Spleen (tissue), 7 donors: ENCODE measurements around the gene MYLK2.
"Not testable (repeated sequence)": the region's sequence is repeated elsewhere in the genome, so short reads cannot be mapped to it uniquely, and the experiment has no call there.

ENCODE experiments used
- POLR2A ChIP-seq, 3 donors: fragments of 450-650 bp; IDR thresholded peaks; one replicate each; pipeline ENCODE4 v1.5.1; 2017; ENCODE audit warnings: antibody characterized with exemption in 3 of 3, mild to moderate bottlenecking in 1 of 3
- TF ChIP-seq, protein P1 (sequence below), 11 experiments: fragments of 200-600 bp in 7 of 11; fragments of 450-650 bp in 4 of 11; sonication (generic) in 4 of 11; IDR thresholded peaks in 8 of 11; conservative IDR thresholded peaks in 3 of 11; 1 replicate in 7 of 11; 2 replicates in 4 of 11; pipeline versions ENCODE4 v1.4.0 to v1.8.0; 2016 to 2021; ENCODE audit warnings: antibody characterized with exemption in 11 of 11, inconsistent platforms in 4 of 11, mild to moderate bottlenecking in 1 of 11
- donor health status: DM: no; HTN: no; CAD: no; lungs with moderate emphysema.
- donor health status: DM: no; HTN: no; CAD: no.
- donor health status: DM: no; HTN: no; CAD: no.

DNA sequence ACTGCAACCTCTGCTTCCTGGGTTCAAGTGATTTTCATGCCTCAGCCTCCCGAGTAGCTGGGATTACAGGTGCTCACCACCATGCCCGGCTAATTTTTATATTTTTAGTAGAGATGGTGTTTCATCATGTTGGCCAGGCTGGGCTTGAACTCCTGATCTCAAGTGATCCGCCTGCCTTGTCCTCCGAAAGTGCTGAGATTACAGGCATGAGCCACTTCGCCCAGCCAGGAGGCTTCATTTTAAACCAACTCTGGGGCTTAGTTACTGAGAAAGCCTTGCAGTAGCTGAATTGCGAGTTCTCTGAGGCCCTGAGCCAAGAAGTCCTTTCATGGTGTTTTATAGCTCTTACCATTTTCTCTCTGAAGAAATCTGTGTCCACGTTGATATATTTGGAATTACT, 5.0 kb upstream of the MYLK2 start:
- TF ChIP-seq, protein P1, sequence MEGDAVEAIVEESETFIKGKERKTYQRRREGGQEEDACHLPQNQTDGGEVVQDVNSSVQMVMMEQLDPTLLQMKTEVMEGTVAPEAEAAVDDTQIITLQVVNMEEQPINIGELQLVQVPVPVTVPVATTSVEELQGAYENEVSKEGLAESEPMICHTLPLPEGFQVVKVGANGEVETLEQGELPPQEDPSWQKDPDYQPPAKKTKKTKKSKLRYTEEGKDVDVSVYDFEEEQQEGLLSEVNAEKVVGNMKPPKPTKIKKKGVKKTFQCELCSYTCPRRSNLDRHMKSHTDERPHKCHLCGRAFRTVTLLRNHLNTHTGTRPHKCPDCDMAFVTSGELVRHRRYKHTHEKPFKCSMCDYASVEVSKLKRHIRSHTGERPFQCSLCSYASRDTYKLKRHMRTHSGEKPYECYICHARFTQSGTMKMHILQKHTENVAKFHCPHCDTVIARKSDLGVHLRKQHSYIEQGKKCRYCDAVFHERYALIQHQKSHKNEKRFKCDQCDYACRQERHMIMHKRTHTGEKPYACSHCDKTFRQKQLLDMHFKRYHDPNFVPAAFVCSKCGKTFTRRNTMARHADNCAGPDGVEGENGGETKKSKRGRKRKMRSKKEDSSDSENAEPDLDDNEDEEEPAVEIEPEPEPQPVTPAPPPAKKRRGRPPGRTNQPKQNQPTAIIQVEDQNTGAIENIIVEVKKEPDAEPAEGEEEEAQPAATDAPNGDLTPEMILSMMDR (IDR thresholded peaks at IDR 0.05 in 8 of 11, conservative IDR thresholded peaks at IDR 0.05 in 3 of 11): not testable (repeated sequence)
- not testable (repeated sequence) for TF ChIP-seq POLR2A (IDR thresholded peaks at IDR 0.05)
